Measurements from ENCODE around the gene BACH2.

Gene BACH2

DNA sequence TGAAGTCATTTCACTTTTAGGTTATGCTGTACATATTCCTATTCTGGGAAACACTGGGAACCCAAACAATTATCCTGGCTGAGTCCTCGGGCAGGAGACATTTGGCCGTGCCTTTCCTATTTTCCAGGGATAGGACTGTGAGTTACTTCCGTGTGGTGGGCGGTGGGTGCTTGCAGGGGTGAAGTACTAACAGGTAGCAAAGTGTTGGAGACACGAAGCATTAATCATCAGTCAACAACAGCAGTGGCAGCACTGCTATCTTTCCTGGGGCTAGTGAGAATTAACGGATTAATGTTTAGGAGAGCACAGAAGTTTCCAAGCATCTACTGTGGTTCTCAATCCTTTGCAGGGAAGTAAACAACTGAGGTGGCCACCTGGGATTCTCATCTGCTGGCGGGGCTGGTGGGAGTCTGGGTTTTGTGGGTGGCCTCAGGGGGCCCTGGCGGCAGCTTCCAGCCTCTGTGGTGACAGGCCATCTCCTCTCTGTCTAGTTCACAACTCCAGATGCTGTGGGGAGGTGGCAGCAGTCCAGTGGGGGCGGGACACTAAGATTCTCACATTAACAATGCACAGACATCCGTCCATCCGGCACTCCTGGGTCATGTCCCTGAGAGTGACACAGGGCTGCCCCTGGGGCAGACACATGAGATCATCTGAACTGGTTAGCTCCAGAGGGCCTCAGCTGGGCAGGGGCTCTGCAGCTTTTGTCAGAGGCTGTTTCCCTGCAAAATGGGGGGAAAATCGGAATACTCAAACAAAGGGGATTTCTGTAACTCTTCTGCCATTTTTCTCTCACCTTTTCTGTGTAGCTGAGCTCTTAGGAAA lies 311.5 kb downstream of the BACH2 start:
- DNase-seq (ENCODE audit: low read depth) = peak; percentile 54
- no peak for TF ChIP-seq CTCF (IDR thresholded peaks at IDR 0.05; ENCODE audit: insufficient read depth, low read depth, low read length, missing control alignments)
- H3K4me3 ChIP-seq (ENCODE audit: low read length) = no peak overlapping the region

- DNase-seq (ENCODE audit: low read depth) = no peak
- no peak overlapping the region for H3K4me3 ChIP-seq (ENCODE audit: low read length)
- TF ChIP-seq CTCF (IDR thresholded peaks at IDR 0.05; ENCODE audit: insufficient read depth, low read depth, low read length, missing control alignments) = no peak
These were observed 316.3 kb downstream of the BACH2 start for GRCh38 chr6:89980353-89980752.

- no peak for TF ChIP-seq CTCF (IDR thresholded peaks at IDR 0.05; ENCODE audit: insufficient read depth, low read depth, low read length, missing control alignments)
- DNase-seq (ENCODE audit: low read depth) = no peak
- H3K4me3 ChIP-seq (ENCODE audit: low read length) = no peak overlapping the region
These were observed 317.0 kb downstream of the BACH2 start for GRCh38 chr6:89979481-89980119.

DNA sequence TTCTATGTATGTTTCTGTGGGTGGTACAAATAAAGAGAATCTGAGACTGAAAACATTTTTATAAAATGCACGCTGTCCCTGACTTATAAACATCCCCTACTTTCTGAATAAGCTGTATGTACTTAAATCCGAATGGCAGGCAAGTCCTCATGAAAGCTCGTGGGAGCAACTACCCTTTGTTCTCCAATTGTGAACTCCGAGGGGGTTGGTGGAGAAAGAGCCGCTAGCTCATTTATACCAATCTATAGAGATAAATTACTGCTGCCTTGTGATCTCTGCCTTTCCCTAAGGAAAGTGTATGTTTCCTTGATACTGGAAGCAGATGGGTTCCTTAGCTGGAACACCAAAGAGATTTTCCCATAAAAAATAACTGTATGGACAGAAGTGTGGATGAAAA lies 317.9 kb downstream of the BACH2 start:
- H3K4me3 ChIP-seq (ENCODE audit: low read length) = no peak overlapping the region
- DNase-seq (ENCODE audit: low read depth) = no peak
- no peak for TF ChIP-seq CTCF (IDR thresholded peaks at IDR 0.05; ENCODE audit: insufficient read depth, low read depth, low read length, missing control alignments)

DNA sequence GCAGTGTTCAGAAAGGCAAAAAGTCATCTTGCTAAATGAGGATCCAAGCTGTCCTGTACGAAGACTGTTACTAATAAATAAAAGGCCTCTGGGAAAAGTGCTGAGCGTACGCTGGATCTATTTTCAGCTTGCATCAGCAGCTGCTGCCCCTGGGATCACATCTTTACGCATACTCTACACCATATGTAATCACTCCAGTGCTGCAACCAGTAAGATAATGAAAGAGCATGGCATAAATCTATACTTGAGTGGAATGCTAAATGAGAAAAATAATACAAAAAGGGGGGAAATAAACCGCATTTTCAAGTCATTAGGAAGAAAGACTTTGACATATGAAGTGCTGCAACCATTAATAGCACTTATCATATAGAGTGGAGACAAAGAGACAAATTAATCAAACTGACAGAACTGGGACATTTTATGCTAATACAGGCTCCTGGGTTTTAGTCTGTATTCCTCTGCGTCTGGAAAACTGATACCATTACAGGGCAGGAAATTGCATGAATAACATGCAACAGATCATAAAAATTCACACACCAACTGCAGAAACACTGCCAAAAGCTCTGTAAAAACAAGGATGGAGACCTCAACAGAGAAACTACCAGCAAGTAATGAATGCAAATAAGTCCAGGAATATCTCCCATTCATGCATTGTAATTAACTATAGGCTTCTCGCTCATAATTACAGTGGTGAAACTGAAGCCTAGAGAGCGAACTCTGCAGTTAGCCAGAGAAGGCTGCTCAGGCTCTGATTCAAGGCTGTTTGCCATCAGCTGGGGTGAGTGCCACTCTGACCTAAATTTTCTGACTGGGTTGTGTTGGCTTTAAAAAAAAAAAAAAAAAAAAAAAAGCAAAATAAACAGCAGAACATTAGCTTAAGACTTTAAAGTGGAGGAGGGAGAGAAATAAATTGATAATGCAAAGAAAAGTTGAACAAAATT lies 318.6 kb downstream of the BACH2 start:
- TF ChIP-seq CTCF (IDR thresholded peaks at IDR 0.05; ENCODE audit: insufficient read depth, low read depth, low read length, missing control alignments) = no peak
- no peak for DNase-seq (ENCODE audit: low read depth)
- no peak overlapping the region for H3K4me3 ChIP-seq (ENCODE audit: low read length)

DNA sequence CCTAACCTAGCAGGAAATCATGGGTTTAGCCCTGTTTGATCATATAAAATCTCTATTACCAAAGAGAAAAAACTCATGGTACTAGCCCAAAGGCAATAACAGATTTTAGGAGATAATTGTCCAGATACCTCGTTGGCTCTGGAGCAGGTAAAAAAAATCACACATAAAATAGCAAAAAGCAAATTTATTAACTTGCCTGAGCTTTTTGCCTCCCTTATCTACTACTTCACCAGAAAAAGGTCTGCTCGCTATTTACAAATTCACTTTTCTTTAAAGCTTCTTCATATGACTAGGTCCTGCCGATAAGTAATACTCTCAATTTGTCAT lies 320.0 kb downstream of the BACH2 start:
- no peak for TF ChIP-seq CTCF (IDR thresholded peaks at IDR 0.05; ENCODE audit: insufficient read depth, low read depth, low read length, missing control alignments)
- no peak overlapping the region for H3K4me3 ChIP-seq (ENCODE audit: low read length)
- no peak for DNase-seq (ENCODE audit: low read depth)
